SJSA1 (cell line): ENCODE measurements around the gene CRYBG2. TPM values are rescaled to one million over a fixed set of nuclear protein-coding genes. Genes with fewer than 3 reads are reported as not detected.
"Not testable (repeated sequence)": the region's sequence is repeated elsewhere in the genome, so short reads cannot be mapped to it uniquely, and the experiment has no call there.

Experiments
- DNase-seq, 2 experiments: peaks; one replicate each; pipeline ENCODE4 v3.0.0-alpha.2; 2015 to 2020; ENCODE audit warnings: low spot score in 2 of 2, low read depth in 1 of 2
- H3K27ac ChIP-seq: fragments of 250-450 bp; sonication (Bioruptor Pico); 2 replicates; pipeline ENCODE4 v1.5.1; 2020; ENCODE audit warnings: mild to moderate bottlenecking, moderate library complexity
- H3K27me3 ChIP-seq: fragments of 250-450 bp; sonication (Bioruptor Pico); replicated peaks from 2 replicates; pipeline ENCODE4 v1.5.1; 2020; ENCODE audit warnings: mild to moderate bottlenecking, moderate library complexity
- H3K36me3 ChIP-seq: fragments of 250-450 bp; sonication (Bioruptor Pico); 2 replicates; pipeline ENCODE4 v1.5.1; 2020; ENCODE audit warnings: mild to moderate bottlenecking
- H3K4me1 ChIP-seq: fragments of 250-450 bp; sonication (Bioruptor Pico); replicated peaks from 2 replicates; pipeline ENCODE4 v1.6.1; 2021; ENCODE audit warnings: mild to moderate bottlenecking
- H3K4me3 ChIP-seq: fragments of 250-450 bp; sonication (Bioruptor Pico); 2 replicates; pipeline ENCODE4 v1.5.1; 2020; ENCODE audit warnings: mild to moderate bottlenecking
- H3K9me3 ChIP-seq: fragments of 250-450 bp; sonication (Bioruptor Pico); replicated peaks from 2 replicates; pipeline ENCODE4 v1.5.1; 2020; ENCODE audit warnings: mild to moderate bottlenecking
- total RNA-seq: library from RNA; depleted of rRNA; stranded (reverse); fragments of >200 nt; shearing (Covaris generic); gene quantifications from 2 replicates; pipeline ENCODE4 v1.2.3, GENCODE V29; 2014

The CRYBG2 gene
- total RNA-seq, 1 experiment from 2014 or later = not detected

DNA sequence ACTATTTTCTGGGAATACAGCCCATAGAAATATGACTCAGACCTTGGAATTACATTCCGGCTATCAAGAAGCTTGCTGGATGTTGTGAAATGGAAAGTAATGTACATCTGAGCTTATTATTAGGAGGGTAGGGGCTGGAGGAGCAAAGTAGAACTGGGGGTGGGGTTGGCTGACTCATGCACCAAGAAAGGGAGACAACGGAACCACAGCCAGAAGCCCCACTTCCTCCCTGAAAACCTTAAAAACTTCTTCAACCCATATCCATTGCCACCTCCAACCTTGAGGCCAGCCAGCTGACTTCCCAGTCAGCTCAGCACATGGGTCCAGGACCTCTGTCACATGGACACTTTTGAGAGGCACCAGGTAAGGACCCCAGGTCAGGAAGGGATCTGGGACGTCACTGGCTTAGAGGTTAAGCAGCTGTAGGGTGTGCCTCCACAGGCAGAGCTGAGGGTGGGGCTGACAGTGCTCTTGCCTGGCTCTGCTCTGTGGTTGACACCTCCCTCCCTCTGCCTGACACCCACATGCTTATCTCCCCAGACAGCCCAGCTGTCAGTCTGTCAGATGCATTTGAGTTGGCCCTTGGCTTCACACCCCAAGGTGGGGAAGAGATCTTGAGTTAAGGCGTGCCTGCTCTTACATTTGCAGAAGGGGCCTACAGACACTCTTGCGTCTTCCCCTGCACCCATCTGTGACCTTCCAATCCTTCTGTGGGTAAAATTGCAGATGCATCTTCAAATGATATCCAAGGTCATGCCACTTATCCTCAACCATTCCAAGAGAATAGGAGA is 24.4 kb upstream of the CRYBG2 start:
- DNase-seq = peak; percentile 58 to 72
- Histone ChIP-seq H3K4me1 (peaks cover 11% of the 10 kb centered on the region), H3K27ac (peak overlapping the region; percentile 61), H3K27me3 (no peaks in the 10 kb centered on the region; the same call in 1 of the 2 replicates), H3K4me3 (no peak overlapping the region), H3K9me3 (no peaks in the 10 kb centered on the region), H3K36me3 (no peaks in the 10 kb centered on the region)

DNA sequence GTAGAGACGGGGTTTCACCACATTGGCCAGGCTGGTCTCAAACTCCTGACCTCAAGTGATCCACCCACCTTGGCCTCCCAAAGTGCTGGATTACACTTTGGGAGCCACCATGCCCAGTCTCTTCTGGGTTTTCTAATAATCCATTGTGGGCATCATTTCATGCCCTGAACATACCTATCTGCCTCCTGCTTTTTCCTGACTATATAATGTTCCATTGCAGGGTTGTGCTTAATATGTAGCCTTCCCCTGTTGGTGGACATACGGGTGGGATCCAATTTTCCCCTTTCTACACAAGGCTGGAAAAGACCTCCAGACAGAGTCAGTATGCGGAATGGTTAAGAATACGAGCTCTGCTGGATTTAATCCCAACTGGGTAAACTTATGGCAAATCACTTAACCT is 22.1 kb upstream of the CRYBG2 start:
- Histone ChIP-seq H3K27me3 (no peaks in the 10 kb centered on the region), H3K4me1 (peaks cover 11% of the 10 kb centered on the region), H3K27ac (no peak overlapping the region), H3K9me3 (no peaks in the 10 kb centered on the region), H3K36me3 (no peaks in the 10 kb centered on the region), H3K4me3 (no peak overlapping the region)
- no peak for DNase-seq

DNA sequence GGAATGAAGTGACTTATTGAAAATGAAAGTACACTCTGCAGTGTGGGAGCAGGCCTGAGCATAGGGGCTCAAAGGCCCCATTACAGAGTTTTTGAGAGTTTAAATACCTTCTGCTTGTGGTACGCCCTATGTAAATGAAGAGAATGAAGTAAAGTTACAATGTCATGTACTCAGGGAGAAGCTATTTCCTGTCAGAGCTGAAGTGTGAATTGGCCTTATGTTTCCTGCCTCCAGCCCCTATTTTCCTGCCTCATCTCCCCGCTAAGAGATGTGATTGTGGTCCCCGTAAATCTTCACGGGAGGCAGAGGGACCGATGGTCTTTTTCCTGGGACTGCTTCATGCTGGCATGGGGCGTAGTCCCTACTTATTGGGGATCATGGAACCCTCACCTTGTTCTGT is 21.2 kb upstream of the CRYBG2 start:
- Histone ChIP-seq H3K9me3 (no peaks in the 10 kb centered on the region), H3K27me3 (no peaks in the 10 kb centered on the region), H3K36me3 (no peaks in the 10 kb centered on the region), H3K27ac (no peak overlapping the region), H3K4me1 (peaks cover 11% of the 10 kb centered on the region), H3K4me3 (no peak overlapping the region)
- DNase-seq = no peak

DNA sequence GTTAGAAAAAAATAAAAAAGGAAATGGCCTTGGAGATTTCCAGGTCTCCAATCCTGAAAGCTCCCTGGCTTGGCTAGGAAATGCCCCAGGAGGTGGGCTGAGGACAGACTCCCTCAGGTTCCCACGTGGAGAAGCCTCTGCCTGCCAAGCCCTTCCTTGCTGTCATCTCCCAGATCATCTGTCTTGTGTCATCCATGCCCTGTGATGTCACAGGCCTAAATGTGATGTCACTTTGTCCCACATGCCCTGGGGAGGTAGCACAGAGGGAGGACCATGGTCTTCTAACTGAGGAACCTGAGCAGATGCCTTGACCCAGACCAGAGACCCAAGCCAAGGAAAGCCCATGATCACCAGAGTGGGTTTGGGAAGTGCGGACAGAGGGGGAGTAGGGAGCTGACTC is 20.4 kb upstream of the CRYBG2 start:
- not testable (repeated sequence) for H3K27ac ChIP-seq, H3K9me3 ChIP-seq, H3K4me3 ChIP-seq, H3K27me3 ChIP-seq, DNase-seq, H3K36me3 ChIP-seq
- peaks cover 11% of the 10 kb centered on the region for H3K4me1 ChIP-seq

DNA sequence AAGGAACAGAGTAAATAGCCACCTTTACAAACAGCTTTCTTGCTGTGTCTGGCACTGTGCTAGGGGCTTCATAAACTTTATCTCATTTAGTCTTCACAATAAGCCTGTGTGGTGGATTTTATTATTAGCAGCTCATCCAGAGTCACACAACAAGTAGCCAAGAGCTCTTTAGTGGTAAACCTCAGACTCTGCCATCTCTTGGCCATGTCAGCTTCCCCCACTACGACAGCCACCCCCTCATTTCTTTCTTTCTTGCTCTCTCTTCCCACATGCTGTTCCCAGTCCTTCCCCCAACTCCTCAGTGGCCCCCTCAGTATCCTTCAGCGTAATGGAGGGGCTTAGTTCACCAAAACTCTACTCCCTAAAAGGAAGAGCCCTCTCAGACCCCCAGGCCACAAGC is 19.9 kb upstream of the CRYBG2 start:
- no peaks in the 10 kb centered on the region for H3K27me3 ChIP-seq
- no peak overlapping the region for H3K27ac ChIP-seq
- no peak for DNase-seq
- no peaks in the 10 kb centered on the region for H3K9me3 ChIP-seq
- no peaks in the 10 kb centered on the region for H3K36me3 ChIP-seq
- H3K4me3 ChIP-seq = no peak overlapping the region
- H3K4me1 ChIP-seq = peaks cover 11% of the 10 kb centered on the region

DNA sequence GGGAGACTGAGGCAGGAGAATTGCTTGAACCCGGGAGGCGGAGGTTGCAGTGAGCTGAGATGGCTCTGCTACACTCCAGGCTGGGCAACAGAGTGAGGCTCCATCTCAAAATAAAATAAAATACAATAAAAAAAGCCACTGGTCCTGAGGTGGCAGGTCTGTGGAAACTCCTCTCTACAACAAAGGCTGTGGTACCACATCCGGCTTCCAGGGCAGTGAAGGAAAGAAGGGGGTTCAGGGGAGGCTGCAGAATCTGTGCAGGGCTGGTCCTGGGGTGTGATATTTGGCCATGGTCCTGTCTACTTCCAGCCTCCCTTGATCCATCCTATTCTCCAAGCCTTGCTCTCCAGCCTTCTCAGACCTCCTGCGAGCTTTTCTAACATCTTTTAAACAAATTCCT is 19.4 kb upstream of the CRYBG2 start:
- no peaks in the 10 kb centered on the region for H3K36me3 ChIP-seq
- no peak for DNase-seq
- no peak overlapping the region for H3K27ac ChIP-seq
- H3K9me3 ChIP-seq = no peaks in the 10 kb centered on the region
- no peaks in the 10 kb centered on the region for H3K27me3 ChIP-seq
- H3K4me3 ChIP-seq = no peak overlapping the region
- peaks cover 7% of the 10 kb centered on the region for H3K4me1 ChIP-seq

DNA sequence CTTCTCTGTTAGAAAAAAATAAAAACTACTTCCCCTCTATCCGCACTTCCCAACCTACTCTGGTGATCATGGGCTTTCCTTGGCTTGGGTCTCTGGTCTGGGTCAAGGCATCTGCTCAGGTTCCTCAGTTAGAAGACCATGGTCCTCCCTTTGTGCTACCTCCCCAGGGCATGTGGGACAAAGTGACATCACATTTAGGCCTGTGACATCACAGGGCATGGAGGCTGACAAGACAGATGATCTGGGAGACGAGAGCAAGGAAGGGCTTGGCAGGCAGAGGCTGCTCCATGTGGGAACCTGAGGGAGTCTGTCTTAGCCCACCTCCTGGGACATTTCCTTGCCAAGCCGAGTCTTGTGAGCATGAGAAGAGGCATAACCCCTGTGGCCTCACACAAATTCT is 18.7 kb upstream of the CRYBG2 start, which contains the start of gene ZNF683:
Gene ZNF683, minus strand, starts transcription at position 140 of the 400 bp plus-strand sequence. CDS start 4,179 bp downstream, outside the sequence.
- not testable (repeated sequence) for H3K36me3 ChIP-seq, H3K4me3 ChIP-seq, DNase-seq, H3K27me3 ChIP-seq, H3K9me3 ChIP-seq, H3K27ac ChIP-seq, H3K4me1 ChIP-seq

DNA sequence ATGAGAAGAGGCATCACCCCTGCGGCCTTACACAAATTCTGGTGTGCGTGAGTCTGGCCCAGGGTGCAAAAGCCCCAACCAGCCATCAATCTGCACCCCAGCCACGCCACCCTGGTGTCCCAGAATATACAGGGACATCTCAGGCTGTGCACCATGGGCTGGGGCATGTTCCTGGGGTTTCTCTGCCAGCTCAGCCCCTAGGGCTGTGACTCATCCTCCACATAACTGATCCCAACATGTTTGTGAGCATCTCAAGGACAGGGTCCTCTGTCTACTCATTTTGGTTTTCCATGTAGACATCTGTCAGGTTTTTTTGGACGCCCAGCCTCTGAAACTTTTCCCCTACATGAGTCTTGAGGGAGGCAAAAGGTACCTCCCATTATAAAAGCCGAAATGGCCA is 18.1 kb upstream of the CRYBG2 start:
- Histone ChIP-seq H3K9me3 (no peaks in the 10 kb centered on the region), H3K27ac (no peak overlapping the region), H3K36me3 (no peaks in the 10 kb centered on the region), H3K27me3 (no peaks in the 10 kb centered on the region), H3K4me1 (no peaks in the 10 kb centered on the region), H3K4me3 (no peak overlapping the region)
- DNase-seq = no peak

DNA sequence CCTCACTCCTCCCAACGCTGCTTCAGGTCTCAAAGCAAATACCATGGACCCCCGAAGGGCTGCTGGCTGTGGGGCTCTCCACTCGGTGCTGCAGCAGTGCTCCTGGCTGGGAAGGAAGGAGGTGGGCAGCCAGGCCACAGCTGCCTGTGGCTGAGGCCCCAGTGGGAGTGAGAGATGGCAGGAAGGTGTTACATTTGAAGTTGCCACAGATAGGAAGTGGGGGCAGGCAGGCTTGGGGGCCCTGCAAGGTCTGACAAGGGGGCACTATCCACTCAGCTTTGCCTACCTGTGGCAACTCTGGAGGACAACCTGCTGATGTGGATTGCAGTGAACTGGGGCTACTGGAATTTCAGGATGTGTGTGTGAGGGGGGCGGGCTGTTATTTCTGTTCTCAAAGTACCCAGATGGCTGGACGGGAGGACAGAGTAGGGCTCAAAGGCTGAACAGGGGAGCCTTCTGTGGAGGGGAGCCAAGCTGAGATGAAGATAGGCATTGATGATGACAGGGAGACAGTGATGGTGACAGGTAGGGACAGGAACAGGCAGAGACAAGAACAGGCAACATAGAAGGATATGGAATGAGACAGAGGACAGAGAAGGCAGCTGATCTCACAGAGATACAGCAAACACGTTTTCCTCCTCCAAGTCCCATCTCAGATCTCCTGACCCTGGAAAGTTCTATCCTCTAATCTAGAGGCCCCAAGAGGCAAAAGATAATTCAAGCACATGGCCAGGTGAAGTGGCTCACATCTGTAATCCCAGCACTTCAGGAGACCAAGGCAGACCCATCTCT is 16.9 kb upstream of the CRYBG2 start:
- Histone ChIP-seq H3K36me3 (no peaks in the 10 kb centered on the region), H3K4me1 (no peaks in the 10 kb centered on the region), H3K27ac (no peak overlapping the region), H3K27me3 (no peaks in the 10 kb centered on the region), H3K4me3 (no peak overlapping the region), H3K9me3 (no peaks in the 10 kb centered on the region)
- DNase-seq = no peak

DNA sequence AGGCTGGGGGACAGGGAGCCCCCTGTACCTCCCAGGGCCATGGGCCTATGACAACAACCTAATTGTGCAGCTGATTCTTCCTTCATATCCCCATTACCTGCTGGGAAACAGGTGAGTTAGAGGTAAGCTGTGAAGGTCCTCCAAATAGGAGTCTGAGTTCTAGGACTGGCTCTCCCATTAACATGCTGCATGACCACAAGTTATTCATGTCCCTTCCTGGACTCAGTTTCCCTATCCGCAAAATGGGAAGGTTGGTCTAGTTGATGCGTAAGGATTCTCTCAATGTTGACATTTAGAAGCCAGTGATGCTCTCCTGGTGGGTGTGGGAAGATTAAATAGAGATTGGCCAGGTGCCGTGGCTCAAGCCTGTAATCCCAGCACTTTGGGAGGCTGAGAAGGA is 14.6 kb upstream of the CRYBG2 start:
- Histone ChIP-seq H3K4me1 (no peaks in the 10 kb centered on the region), H3K9me3 (no peaks in the 10 kb centered on the region), H3K27ac (no peak overlapping the region), H3K4me3 (no peak overlapping the region), H3K36me3 (no peaks in the 10 kb centered on the region), H3K27me3 (peaks cover 8% of the 10 kb centered on the region)
- DNase-seq = no peak

DNA sequence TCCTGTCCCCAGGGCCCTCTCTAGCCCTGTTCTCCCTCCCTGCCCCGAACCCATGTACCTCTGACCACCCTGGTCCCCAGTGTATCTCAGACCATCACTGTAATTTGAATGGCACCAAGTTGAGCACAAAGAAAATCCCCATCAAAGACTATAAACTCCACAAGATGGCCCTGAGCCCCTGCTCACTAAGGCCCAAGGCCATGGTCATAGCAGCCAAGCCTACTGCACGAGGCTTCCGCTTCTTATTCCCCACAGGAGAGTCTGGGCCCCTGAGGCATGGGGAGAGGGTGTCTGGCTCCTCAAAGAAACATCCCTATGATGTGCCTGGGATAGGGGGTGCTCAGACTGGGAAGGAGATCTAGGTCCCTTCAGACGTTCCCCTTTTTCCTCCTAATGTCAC is 14.1 kb upstream of the CRYBG2 start:
- Histone ChIP-seq H3K9me3 (no peaks in the 10 kb centered on the region), H3K27me3 (peaks cover 8% of the 10 kb centered on the region), H3K36me3 (no peaks in the 10 kb centered on the region), H3K4me1 (no peaks in the 10 kb centered on the region), H3K27ac (no peak overlapping the region), H3K4me3 (no peak overlapping the region)
- no peak for DNase-seq

DNA sequence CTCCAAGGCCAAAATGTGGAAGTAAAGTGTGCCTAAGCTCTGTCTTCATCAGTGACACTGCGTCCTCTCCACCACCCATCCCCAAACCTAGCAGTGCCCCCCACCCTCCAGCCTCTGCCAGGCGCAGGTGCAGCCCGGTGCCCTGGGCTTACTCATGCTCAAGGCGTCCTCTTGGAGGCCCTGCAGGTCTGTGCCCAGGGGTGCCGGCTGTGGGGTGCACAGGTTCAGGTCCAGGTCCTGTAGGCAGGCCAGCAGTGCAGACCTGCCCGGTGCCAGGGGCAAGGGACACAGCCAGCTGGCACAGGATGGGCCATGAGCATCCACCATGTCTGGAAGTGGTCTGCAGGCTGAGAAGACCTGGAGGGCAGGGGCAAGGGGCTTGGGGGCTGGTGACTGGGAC is 13.5 kb upstream of the CRYBG2 start:
- no peaks in the 10 kb centered on the region for H3K4me1 ChIP-seq
- no peaks in the 10 kb centered on the region for H3K36me3 ChIP-seq
- H3K9me3 ChIP-seq = no peaks in the 10 kb centered on the region
- DNase-seq = no peak
- H3K4me3 ChIP-seq = no peak overlapping the region
- no peak overlapping the region for H3K27ac ChIP-seq
- H3K27me3 ChIP-seq = peaks cover 8% of the 10 kb centered on the region

DNA sequence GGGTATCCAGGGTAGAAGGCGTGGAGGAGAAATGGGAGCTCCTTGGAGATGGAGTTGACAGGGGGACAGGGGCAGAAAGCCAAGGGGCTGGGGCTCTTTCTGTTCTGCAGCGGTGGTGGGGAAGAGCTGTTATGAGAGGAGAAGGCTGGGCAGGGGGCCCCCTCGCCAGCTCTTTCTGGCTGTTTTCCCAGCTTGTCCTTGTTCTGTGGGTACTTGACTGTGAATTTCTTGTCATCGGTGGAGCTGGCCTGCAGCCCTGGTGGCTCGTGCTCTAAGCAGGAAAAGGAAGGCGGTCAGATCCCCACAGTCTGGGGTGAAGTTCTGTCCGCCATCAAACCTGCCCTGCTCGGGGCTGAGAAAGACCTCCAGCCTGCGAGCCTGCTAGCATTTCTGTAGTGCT is 11.0 kb upstream of the CRYBG2 start:
- Histone ChIP-seq H3K4me1 (peaks cover 9% of the 10 kb centered on the region; the same call in 1 of the 2 replicates), H3K4me3 (no peak overlapping the region), H3K27ac (no peak overlapping the region), H3K27me3 (peaks cover 24% of the 10 kb centered on the region), H3K9me3 (no peaks in the 10 kb centered on the region), H3K36me3 (no peaks in the 10 kb centered on the region)
- DNase-seq = no peak
